T-helper 17 cell (primary cell): ENCODE measurements around the gene ENTPD8. TPM values are rescaled to one million over a fixed set of nuclear protein-coding genes. Genes with fewer than 3 reads are reported as not detected.
"Not testable (repeated sequence)": the region's sequence is repeated elsewhere in the genome, so short reads cannot be mapped to it uniquely, and the experiment has no call there.

Source experiments
- ATAC-seq: fragments of 150-1000 bp; cut with Tn5 transposase; 2 replicates; pipeline ENCODE4 v1.10.0; 2021; ENCODE audit warnings: mild to moderate bottlenecking, moderate library complexity
- DNase-seq, 3 donors: peaks; one replicate each; pipeline versions ENCODE4 v3.0.0 to v3.0.0-alpha.2; 2020 to 2021
- H3K9me3 ChIP-seq: one replicate; pipeline ENCODE4 v1.7.0; 2013; ENCODE audit warnings: low read length, mild to moderate bottlenecking; ENCODE audit not compliant: control insufficient read depth, poor library complexity, severe bottlenecking
- H3K27ac Mint-ChIP-seq: one replicate; pipeline ENCODE4 v1.8.0; 2022; ENCODE audit warnings: mild to moderate bottlenecking, moderate library complexity, mixed read lengths
- H3K27me3 Mint-ChIP-seq: one replicate; pipeline ENCODE4 v1.8.0; 2022; ENCODE audit warnings: mixed read lengths
- H3K36me3 Mint-ChIP-seq: one replicate; pipeline ENCODE4 v1.8.0; 2022; ENCODE audit warnings: low read depth, mixed read lengths
- H3K4me1 Mint-ChIP-seq: one replicate; pipeline ENCODE4 v1.8.0; 2022; ENCODE audit warnings: mild to moderate bottlenecking, mixed read lengths
- H3K4me3 Mint-ChIP-seq: one replicate; pipeline ENCODE4 v1.8.0; 2022; ENCODE audit warnings: mild to moderate bottlenecking, moderate library complexity, mixed read lengths
- total RNA-seq, 4 donors: library from RNA in 2 of 4; stranded (reverse) in 2 of 4; gene quantifications; one replicate each; pipeline ENCODE4 v1.2.3 and lab custom pipeline; 2022 to 2026

ENTPD8 gene
- total RNA-seq, 2 donors from 2014 or later = not detected

DNA sequence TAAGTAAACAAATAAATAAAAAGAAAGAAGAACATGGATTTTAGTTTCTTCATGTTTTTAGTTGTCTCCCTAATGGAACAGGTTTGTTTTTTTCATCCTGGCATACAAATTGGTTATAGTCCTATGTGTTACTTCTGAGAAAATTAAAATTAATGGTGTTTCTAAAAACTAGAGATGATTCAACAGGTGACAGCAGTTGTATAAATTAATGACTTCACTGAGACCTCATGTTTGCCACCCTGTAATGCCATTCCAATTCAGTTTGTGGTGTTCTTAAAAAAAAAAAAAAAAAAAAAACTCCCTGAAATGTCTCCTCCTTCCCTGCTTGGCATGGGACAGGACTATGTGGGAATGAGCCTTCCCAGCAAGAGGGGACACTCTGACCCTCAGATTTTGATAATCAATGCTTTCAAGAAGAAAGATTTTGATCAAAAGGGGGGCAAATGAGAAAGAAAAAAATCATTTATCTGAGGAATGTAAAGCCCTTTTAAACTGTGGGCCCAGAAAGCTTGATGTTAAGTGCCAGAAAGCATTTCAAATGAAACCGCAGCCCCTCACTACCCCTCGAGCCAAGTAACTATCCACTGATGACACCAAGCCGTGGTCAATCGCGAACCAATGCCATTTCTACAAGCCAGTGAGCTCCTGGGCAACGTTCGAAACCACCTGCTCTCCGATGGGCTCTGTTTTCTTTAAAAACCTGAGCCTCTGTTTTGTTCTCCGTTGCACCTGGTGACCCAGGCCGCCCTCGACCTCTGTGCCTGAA lies 19.1 kb downstream of the ENTPD8 start:
- Mint-ChIP-seq H3K4me1 (peaks cover 8% of the 10 kb centered on the region), H3K27me3 (no peaks in the 10 kb centered on the region), H3K4me3 (peak overlapping the region; percentile 84), H3K36me3 (no peaks in the 10 kb centered on the region), H3K27ac (peak overlapping the region; percentile 45)
- DNase-seq (no peak), ATAC-seq (no peak)
- H3K9me3 ChIP-seq = no peaks in the 10 kb centered on the region

DNA sequence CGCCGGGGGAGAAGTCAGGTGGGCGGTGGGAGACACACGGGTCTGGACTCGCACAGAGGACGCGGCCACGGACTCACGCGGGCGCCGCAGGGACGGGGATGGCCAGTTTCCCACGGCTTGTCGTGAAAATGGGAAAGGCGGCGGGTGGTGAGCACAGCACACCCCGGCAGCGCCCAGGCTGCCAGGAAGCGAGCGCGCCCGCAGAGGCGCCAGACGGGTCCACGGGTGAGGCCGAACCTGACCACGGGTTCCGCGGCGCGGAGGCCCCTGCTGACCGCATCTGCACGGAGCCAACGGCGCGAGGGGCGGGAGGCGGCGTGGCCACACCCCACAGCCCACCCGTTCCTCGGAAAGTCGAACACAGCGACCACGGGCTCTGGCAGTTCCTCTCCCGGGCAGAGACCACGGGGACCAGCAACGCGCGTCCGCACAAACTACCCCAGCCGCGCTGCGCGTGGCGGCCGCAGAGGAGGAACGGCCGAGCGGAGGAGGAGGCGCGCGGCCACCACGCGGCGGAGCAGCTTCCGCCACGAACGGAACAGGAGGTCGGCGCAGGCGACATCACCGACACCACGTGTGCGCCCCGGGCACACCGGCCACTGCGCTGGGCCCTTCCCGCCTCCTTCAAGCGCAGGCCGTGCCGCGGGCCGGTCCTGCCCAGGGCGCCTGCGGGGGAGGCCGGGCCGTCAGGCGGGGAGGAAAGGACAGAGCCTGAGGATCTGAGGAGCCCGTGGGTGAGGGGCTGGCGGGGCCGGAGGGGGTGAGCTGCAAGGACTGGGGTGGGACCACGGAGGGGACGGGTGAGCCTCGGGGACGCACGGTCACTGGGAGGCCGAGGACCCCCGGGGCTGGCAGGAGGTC lies 23.8 kb downstream of the ENTPD8 start:
- ATAC-seq (no peak), DNase-seq (peak in 1 of 3 donors; percentile 9)
- no peak overlapping the region for H3K27ac Mint-ChIP-seq

DNA sequence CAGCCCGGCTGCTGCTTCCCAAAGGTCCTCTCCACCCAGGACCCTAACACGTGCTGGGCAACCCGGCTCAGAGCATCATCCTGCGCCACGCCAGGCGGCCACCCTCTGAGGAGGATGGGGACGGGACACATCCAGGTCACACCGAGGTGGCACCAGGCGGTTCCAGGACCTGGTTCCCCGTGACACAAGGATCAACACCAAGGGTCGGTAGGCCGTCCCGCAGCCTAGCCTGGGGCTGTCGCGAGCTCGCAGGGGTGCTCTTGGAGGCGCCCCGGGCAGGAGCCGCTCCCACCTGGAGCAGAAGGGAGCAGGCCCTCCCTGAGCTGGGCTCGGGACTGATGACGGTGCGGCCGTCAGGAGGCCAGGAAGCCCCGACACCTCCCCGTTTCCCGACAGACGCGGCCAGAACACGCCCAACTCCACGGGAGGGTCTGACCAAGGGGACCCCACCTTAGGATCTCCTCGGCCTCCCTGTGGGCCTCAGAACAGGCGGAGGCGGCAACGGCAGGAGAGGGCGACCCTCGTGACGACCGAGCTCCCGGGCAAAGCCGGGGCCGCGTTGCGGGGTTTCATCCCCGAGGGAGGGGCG lies 24.5 kb downstream of the ENTPD8 start:
- H3K27me3 Mint-ChIP-seq = no peaks in the 10 kb centered on the region
- H3K36me3 Mint-ChIP-seq = no peaks in the 10 kb centered on the region
- H3K27ac Mint-ChIP-seq = no peak overlapping the region
- H3K4me3 Mint-ChIP-seq = peak overlapping the region; percentile 19
- ATAC-seq (no peak), DNase-seq (no peak)
- peaks cover 1% of the 10 kb centered on the region for H3K4me1 Mint-ChIP-seq
- H3K9me3 ChIP-seq = no peaks in the 10 kb centered on the region

More for the DNA sequence above, 23.8 kb downstream of the ENTPD8 start:
- H3K9me3 ChIP-seq = no peaks in the 10 kb centered on the region
- Mint-ChIP-seq H3K27me3 (no peaks in the 10 kb centered on the region), H3K36me3 (no peaks in the 10 kb centered on the region), H3K4me1 (peaks cover 2% of the 10 kb centered on the region), H3K4me3 (peak overlapping the region; percentile 41)

DNA sequence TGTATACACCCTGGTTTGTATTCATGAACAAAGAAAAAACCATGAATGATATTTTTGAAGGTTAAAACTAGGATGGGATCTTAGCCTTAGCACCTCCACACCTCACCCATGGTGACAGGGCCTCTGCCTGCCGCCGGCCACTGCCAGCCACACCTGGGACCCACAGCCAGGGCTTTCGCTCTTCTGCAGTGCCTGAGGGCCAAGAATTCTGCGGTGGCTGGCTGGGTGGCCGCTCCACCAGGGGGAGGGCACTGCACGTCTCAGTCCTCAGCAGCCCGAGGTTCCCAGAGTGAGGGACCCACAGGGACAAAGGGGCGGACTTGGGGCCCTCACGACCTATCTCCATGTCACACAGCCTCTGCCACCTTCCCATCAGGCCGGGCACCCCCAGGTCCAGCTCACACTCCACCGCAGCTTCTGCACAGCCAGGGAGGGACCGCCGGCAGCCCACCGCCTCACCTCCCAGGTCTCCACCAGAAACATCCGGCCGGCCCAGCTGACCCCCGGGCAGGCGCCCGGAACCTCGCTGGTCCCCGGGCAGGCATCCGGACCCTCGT lies 25.1 kb downstream of the ENTPD8 start:
- H3K4me3 Mint-ChIP-seq = no peak overlapping the region
- peaks cover 3% of the 10 kb centered on the region for H3K4me1 Mint-ChIP-seq
- H3K27me3 Mint-ChIP-seq = no peaks in the 10 kb centered on the region
- ATAC-seq (no peak), DNase-seq (no peak)
- no peaks in the 10 kb centered on the region for H3K9me3 ChIP-seq
- no peaks in the 10 kb centered on the region for H3K36me3 Mint-ChIP-seq
- H3K27ac Mint-ChIP-seq = no peak overlapping the region

DNA sequence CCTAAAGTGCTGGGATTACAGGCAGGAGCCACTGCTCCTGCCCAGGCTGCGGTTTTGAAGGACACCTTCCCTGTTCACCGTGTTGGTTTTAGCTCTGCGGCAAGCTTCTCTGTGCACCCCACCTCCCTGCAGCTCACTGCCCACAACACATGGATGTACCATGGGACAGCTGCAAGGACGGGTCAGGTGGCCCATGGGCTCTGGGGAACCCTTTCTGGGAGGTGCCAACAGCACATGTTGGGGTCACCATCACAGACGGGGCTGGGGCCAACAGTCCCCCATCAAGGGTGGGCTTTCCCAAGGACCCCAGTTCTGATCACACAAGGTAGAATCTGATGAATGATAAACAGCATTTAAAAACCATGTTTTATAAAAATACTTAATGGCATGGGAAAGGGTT lies 25.7 kb downstream of the ENTPD8 start:
- ATAC-seq (no peak), DNase-seq (no peak)
- Mint-ChIP-seq H3K4me3 (no peak overlapping the region), H3K4me1 (peaks cover 6% of the 10 kb centered on the region), H3K27ac (no peak overlapping the region), H3K27me3 (no peaks in the 10 kb centered on the region), H3K36me3 (no peaks in the 10 kb centered on the region)
- H3K9me3 ChIP-seq = no peaks in the 10 kb centered on the region

DNA sequence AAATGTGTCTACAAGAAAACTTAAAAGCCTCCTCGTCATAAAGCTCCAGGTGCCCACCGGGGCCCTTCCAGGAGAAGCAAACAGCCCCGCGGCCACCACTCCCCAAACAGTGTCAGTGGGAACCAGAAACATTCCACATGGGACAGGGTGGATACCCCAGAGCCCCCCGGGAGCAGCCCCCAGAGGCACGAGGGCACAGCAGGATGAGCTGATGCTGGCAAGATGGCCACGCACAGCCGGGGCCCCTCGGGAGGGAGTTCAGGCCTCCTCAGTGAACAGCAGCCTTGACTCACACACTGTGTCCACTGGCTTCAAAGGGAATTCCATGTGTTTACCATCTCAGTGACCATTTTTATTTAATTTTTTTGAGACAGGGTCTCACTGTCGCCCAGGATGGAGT lies 28.7 kb downstream of the ENTPD8 start:
- peak overlapping the region; percentile 43 for H3K27ac Mint-ChIP-seq
- peaks cover 6% of the 10 kb centered on the region for H3K4me1 Mint-ChIP-seq
- H3K9me3 ChIP-seq = no peaks in the 10 kb centered on the region
- DNase-seq (no peak), ATAC-seq (no peak)
- no peaks in the 10 kb centered on the region for H3K36me3 Mint-ChIP-seq
- H3K4me3 Mint-ChIP-seq = no peak overlapping the region
- H3K27me3 Mint-ChIP-seq = no peaks in the 10 kb centered on the region

DNA sequence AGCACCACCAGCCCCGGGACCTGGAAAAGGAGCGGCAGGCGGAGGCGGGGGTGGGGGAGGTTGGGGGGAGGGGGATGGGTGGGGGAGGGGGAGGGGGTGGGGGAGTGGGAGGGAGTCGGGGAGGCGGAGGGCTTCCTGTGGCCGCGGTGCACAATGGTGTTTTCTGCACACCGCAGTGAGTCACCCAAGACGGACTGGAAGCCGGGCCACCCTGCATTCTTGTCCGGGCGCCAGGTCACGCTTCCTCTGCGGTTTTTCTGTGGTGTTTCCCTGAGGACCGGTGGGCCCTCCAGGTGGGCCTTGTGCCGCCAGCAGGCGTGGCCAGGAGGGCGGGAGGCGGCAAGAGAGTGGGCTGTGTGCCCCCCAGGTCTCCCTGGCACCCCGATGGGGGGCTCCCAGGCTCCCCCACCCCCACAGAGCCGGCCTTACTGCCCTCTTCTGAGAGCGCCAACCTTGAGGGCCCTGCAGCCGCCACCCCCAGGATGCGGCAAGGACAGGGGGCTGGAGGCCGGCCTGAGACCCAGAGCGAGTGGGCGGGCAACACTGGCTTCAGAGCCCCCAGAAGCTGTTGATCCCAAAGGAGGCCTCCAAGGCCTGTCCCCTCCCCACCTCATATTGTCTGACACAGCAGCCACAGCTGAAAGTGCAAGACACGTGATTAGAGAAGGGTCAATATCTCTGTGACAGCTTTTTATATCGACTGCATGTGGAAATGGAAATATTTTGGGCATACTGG lies 29.3 kb downstream of the ENTPD8 start:
- no peaks in the 10 kb centered on the region for H3K9me3 ChIP-seq
- ATAC-seq = no peak
- no peaks in the 10 kb centered on the region for H3K36me3 Mint-ChIP-seq
- H3K27me3 Mint-ChIP-seq = no peaks in the 10 kb centered on the region
- H3K4me3 Mint-ChIP-seq = no peak overlapping the region
- no peak overlapping the region for H3K27ac Mint-ChIP-seq
- H3K4me1 Mint-ChIP-seq = peaks cover 6% of the 10 kb centered on the region
- no peak for DNase-seq

DNA sequence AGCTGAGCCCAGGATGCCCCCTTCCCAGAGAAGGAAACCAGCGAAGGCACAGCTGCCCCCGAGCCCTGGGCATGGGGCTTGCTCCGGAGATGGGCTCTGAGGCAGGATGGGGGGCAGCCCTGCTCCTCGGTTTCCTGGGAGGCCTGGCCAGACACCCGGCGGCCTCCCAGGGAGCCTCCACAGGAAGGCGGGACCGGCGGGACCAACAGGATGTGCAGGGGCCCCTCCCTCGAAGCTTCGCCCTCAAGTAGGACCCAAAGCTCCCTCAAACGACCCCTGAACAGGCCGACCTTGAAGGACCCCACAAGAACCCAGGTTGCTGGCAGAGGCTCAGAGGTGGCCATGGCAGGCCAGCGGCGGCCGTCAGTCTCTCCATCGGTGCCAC lies 29.9 kb downstream of the ENTPD8 start:
- ATAC-seq = no peak
- Mint-ChIP-seq H3K36me3 (no peaks in the 10 kb centered on the region), H3K4me3 (peak overlapping the region; percentile 5), H3K27me3 (no peaks in the 10 kb centered on the region), H3K27ac (no peak overlapping the region), H3K4me1 (peaks cover 6% of the 10 kb centered on the region)
- H3K9me3 ChIP-seq = no peaks in the 10 kb centered on the region
- DNase-seq = no peak

DNA sequence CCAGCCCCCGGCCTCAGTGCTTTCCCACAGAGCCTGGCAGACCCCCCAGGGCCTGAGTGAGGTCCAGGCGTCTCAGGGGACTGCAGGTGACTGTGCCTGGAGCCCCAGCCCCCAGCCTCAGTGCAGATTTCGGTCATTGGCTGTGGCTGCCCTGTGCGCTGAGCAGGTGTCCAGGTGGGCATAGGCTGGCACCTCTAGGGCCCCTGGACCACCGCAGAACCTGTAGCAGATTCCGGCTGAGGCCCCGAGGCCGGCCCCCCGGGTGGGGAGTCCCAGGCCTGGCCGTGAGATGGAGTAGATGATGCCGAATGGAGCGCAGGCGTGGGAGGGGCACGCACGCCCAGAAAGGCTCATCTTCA lies 30.3 kb downstream of the ENTPD8 start:
- ATAC-seq (no peak), DNase-seq (no peak)
- H3K4me1 Mint-ChIP-seq = peaks cover 8% of the 10 kb centered on the region
- H3K27me3 Mint-ChIP-seq = no peaks in the 10 kb centered on the region
- H3K9me3 ChIP-seq = no peaks in the 10 kb centered on the region
- H3K4me3 Mint-ChIP-seq = peak overlapping the region; percentile 5
- no peaks in the 10 kb centered on the region for H3K36me3 Mint-ChIP-seq
- H3K27ac Mint-ChIP-seq = no peak overlapping the region

DNA sequence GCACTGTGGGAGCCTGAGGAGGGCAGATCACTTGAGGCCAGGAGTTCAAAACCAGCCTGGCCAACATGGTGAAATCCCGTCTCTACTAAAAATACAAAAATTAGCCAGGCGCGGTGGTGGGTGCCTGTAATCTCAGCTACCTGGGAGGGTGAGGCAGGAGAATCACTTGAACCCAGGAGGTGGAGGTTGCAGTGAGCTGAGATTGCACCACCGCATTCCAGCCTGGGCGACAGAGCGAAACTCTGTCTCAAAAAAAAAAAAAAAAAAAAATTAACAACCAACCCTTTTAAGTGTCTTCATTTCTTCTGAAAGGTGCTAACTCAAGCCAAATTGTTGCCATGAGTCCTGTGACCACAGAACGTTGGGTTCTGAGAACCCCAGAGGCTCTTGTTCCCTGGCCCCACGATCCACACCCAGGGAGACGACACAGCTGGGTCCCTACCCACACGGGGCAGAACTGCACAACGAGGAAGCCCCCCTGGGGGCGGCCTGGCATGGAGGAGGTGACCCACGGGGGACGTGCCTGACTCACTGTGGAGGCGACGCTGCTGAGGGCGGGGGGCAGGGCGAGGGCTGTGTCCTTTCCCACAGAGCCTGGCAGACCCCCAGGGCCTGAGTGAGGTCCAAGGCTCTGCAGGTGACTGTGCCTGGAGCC lies 30.8 kb downstream of the ENTPD8 start:
- not testable (repeated sequence) for H3K4me3 Mint-ChIP-seq, H3K4me1 Mint-ChIP-seq, H3K9me3 ChIP-seq, H3K27me3 Mint-ChIP-seq, H3K36me3 Mint-ChIP-seq, ATAC-seq, DNase-seq
- peak overlapping the region; percentile 27 for H3K27ac Mint-ChIP-seq

DNA sequence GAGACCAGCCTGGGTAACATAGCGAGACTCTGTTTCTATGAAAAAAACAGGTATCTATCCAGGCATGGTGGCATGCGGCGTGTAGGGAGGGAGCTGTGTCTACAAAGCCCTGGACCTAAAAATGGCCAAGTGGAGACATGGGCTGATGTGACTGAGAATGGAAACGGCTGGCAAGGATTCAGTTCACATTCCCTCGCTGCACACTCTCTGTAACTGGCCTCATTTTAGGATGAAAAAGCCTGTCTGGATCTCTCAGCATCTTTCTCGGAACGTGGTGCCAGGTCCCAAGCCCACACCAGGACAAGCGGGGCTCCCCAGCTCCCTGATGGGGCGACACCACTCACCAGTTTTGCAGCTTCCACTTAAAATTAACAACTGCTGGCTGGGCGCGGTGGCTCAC lies 31.6 kb downstream of the ENTPD8 start:
- Mint-ChIP-seq H3K4me3 (no peak overlapping the region), H3K27me3 (no peaks in the 10 kb centered on the region), H3K36me3 (no peaks in the 10 kb centered on the region), H3K27ac (no peak overlapping the region), H3K4me1 (peaks cover 8% of the 10 kb centered on the region)
- ATAC-seq (no peak), DNase-seq (no peak)
- H3K9me3 ChIP-seq = no peaks in the 10 kb centered on the region

DNA sequence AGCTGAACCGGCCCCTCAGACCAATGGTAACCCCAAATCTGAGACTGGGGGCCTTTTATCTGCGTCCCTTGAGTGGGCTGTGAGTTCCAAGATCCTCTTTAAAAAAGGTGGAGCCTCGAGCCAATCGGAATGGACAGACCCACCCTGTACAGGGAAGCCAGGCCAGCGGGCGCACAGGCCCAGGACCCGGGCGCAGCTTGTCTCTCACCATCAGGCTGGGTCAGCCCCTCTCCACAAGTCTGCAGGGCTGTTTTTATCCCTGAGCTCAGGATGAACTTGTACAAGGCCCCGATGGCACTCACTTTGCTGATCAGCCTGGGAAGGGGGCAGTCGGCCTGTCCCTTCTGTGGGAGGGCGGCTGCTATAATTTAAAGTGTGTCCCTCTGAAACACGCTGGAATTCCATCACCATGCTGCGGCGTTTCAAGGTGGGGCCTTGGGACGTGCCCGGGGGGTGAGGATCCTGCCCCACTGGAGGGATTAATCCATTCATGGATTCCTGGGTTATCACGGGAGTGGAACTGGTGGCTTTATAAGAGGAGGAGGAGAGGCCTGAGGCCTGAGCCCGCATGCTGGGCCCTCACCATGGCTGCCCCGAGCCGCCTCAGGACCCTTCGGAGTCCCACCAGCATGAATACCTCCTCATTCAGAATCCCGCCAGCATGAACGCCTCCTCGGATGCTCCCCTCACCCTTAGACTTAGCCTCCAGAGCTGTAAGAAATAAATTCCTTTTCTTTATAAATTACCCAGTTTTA lies 32.3 kb downstream of the ENTPD8 start:
- Mint-ChIP-seq H3K4me1 (peaks cover 8% of the 10 kb centered on the region), H3K27me3 (no peaks in the 10 kb centered on the region), H3K4me3 (no peak overlapping the region), H3K36me3 (no peaks in the 10 kb centered on the region), H3K27ac (no peak overlapping the region)
- no peaks in the 10 kb centered on the region for H3K9me3 ChIP-seq
- no peak for ATAC-seq
- DNase-seq = no peak
